Measurements from ENCODE around the gene ONECUT1.

Gene ONECUT1

DNA sequence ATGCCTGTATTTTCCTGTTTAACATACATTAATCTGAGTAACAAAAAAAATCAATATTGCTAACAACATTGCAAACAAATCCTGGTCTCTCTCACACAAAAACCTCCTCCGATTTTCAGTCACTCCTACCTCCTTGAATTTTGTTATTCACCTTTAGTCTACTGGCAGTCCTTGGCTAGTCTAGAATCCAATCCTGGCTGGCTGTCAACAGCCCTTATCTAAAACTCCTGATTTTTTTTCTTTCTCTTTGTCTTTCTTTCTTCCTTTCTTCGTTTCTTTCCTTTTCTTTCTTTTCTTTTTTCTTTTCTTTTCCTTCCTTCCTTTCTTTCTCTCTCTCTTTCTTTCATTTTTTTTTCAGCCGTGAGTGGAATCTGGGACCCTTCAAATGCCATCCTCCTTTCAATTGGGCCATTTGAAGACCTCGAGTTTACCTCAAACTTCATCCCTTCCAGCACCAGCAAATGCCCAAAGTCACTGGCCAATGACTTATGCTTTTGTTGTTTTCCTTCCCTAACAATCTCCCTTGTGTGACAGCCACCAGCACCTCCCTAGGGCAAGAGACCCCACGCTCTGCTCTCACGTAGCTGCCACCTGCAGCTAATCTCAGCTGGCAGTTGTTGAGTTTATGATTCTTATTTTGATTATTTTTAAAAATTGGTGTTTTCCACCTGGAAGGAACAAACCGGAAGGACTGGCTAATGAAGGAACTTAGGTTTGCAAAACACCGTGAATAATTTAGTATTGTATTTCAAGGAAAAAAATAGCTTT is 6.8 kb upstream of the ONECUT1 start:
- no peak for DNase-seq (ENCODE audit: low read depth, low spot score)
- in situ Hi-C loops (cut with HindIII; ENCODE audit: low sequenced_read_pairs): no loop called here
- no peak overlapping the region for H3K4me3 ChIP-seq (ENCODE audit: low read depth, low read length)
- TF ChIP-seq, protein P1, sequence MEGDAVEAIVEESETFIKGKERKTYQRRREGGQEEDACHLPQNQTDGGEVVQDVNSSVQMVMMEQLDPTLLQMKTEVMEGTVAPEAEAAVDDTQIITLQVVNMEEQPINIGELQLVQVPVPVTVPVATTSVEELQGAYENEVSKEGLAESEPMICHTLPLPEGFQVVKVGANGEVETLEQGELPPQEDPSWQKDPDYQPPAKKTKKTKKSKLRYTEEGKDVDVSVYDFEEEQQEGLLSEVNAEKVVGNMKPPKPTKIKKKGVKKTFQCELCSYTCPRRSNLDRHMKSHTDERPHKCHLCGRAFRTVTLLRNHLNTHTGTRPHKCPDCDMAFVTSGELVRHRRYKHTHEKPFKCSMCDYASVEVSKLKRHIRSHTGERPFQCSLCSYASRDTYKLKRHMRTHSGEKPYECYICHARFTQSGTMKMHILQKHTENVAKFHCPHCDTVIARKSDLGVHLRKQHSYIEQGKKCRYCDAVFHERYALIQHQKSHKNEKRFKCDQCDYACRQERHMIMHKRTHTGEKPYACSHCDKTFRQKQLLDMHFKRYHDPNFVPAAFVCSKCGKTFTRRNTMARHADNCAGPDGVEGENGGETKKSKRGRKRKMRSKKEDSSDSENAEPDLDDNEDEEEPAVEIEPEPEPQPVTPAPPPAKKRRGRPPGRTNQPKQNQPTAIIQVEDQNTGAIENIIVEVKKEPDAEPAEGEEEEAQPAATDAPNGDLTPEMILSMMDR (IDR thresholded peaks at IDR 0.05; ENCODE audit: low read depth, low read length): no peak

DNA sequence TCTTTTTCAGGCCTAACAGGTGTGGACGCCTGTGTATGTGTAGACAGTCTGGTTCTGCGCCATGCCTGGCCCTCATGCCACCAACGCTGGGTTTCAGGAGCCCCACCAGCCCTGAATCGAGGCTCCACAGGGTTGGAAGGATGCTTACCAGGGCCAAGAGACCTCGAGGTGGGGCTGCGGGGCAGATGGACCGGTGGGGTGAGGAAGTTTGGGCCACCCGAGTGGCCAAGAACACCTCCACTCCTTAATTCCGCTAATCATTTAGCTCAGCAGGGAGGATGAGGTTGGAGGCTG is 6.0 kb upstream of the ONECUT1 start:
- no peak for DNase-seq (ENCODE audit: low read depth, low spot score)
- in situ Hi-C loops (cut with HindIII; ENCODE audit: low sequenced_read_pairs): no loop called here

DNA sequence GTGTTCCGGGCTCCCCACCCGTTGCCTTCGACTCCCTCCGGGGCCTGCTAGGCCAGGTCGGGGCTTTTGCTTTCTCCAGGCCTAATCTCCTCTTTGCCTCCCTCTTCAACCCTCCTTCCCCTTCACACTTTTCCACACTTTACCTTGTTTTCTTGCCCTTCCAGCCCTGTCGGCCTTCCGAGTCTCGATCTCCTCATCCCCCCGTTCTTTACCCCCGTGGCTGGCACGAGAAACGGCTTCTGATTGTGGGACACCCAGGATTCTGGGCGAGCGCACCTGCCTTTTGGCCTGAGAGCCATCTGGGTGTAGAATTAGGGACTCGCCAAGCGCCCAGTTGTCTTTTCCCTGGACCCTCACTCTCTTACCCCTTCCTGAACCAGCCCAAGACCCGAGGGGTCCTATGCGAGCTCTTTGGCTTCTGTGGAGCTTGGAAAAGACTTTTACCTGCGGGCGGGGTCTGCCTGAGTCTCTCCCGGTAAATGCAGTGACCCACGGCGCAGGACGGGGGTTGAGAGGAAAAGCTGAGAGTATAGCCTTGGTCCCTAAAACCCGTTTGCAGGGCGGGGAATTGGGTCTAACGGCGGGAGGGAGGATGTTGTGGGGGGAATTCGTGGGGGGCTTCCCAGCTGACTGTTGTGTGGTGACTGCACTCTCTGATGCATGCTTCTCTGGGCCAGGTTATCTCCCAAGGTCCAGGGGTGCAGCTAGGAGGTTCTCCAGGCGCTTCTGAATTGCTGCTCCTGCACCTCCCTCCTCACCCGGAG is 5.5 kb upstream of the ONECUT1 start:
- H3K4me3 ChIP-seq (ENCODE audit: low read depth, low read length): no peak overlapping the region
- in situ Hi-C loops (cut with HindIII; ENCODE audit: low sequenced_read_pairs): no loop called here
- DNase-seq (ENCODE audit: low read depth, low spot score): no peak
- TF ChIP-seq, protein P1 (IDR thresholded peaks at IDR 0.05; ENCODE audit: low read depth, low read length): no peak

More for the DNA sequence above, 6.0 kb upstream of the ONECUT1 start:
- TF ChIP-seq, protein P1 (IDR thresholded peaks at IDR 0.05; ENCODE audit: low read depth, low read length): no peak
- no peak overlapping the region for H3K4me3 ChIP-seq (ENCODE audit: low read depth, low read length)

DNA sequence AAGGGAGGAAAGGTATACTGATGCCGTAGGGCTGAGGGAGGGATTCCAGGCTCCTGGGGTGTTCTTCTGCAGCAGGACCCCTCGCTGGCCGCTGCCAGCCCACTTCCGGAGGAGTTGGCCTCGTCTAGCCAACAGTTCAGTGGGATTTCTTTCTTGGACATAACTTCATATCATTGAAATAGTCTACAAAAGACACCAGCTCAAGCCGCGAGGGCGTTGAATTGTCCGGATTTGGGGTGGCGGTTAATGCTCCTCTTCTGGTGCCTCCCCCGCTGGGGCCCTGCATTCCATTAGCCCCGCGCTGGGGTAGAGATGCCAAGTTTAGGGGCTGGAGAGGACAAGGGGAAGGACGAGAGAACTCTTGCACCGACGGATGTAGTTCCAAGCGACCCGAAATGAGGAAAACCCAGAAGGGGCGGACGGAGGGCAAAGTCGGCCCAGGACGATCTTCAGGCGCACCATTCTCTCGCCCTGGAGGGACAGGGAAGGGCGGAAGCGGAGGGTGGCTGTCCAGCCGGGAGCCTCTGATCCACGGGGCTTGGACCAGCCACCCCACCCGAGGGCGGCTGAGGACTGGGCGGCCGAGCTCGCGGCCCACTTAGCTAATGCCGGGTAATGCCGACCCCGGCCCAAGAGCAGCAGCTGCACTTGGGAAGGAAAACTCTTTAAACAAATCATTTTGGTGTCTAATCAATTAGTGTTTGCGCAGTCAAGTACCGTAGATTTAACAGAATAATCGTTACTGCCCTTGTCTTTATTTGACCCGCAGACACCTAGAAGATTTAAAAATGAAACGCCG is 4.7 kb upstream of the ONECUT1 start:
- no peak overlapping the region for H3K4me3 ChIP-seq (ENCODE audit: low read depth, low read length)
- TF ChIP-seq, protein P1 (IDR thresholded peaks at IDR 0.05; ENCODE audit: low read depth, low read length): no peak
- in situ Hi-C loops (cut with HindIII; ENCODE audit: low sequenced_read_pairs): no loop called here
- DNase-seq (ENCODE audit: low read depth, low spot score): no peak

DNA sequence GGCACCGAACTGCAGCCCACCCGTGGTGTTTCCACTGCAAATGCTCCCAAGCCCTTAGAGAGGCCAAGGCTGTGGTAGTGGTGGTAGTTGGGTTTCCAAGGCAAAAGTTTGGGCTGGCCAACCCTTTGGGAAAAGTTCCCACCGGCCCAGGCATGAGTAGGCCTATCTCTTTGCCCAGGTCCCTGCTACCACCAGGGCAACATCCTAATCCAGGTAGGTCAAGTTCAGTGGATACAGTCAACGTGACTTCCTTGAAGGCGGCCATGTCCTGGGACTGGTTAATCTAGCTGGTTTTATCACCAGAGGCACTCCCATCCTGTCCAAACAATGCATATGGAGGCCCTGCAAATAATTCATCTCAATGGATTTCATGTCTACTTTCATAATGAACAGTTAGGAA is 1.6 kb upstream of the ONECUT1 start:
- DNase-seq (ENCODE audit: low read depth, low spot score): no peak
- TF ChIP-seq, protein P1 (IDR thresholded peaks at IDR 0.05; ENCODE audit: low read depth, low read length): no peak
- no peak overlapping the region for H3K4me3 ChIP-seq (ENCODE audit: low read depth, low read length)
- in situ Hi-C loops (cut with HindIII; ENCODE audit: low sequenced_read_pairs): no loop called here

DNA sequence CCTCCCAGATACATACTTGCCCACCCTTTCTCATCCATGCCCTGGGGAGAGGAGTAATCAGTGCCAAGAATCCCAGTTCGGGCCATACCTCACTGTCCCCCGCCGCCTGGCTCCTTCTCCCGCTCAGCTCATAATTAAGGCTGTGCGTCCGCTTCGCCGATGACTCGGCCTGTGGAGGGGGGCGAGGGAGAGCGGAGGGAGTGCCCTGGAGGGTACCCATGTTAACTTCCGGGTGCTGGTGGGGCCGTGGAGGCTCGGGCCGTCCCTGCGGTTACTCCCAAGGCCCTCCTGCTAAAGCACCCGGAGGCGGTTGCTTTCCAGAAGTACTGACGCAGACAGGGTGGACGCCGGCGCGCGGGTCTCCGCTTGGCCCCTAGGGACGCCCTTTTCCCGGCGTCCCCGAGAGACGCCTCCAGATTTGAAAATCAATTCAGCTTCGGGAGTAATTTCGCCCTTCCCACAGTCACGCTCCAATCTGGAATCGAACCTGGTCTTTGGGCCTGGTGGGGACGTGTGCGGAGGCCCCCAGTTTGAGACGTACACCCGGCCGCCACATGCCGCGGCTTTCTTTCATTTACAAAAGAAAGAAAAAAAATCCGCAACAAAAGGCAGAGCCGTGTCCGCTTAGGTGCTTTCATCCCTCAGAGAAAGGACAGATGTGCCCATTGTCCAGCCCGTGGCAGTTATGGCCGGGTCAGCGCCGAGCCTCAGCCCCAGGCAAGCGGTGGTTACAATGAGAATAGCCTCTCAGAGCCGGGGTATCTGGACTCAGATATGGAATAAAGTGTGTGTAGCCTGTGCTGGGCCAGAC is 1.0 kb upstream of the ONECUT1 start:
- DNase-seq (ENCODE audit: low read depth, low spot score): no peak
- peak overlapping the region; percentile 37 for H3K4me3 ChIP-seq (ENCODE audit: low read depth, low read length)
- TF ChIP-seq, protein P1 (IDR thresholded peaks at IDR 0.05; ENCODE audit: low read depth, low read length): peak; percentile 22
- in situ Hi-C loops (cut with HindIII; ENCODE audit: low sequenced_read_pairs): no loop called here

Measured in astrocyte of the spinal cord (primary cell).